Heart right ventricle (tissue), 16 donors: ENCODE data around the gene FBL. TPM values are rescaled to one million over a fixed set of nuclear protein-coding genes. Genes with fewer than 3 reads are reported as not detected.

ENCODE experiments used
- ATAC-seq, 8 donors: fragments of 200-7000 bp; cut with Tn5 transposase; one replicate each; pipeline ENCODE4 v1.9.1; 2020; ENCODE audit warnings: mild to moderate bottlenecking in 8 of 8, moderate library complexity in 8 of 8, moderate number of reproducible peaks in 1 of 8
- DNase-seq, 2 donors: peaks; one replicate each; pipeline ENCODE4 v3.0.0-alpha.2; 2020
- H3K27ac ChIP-seq, 10 donors: fragments of 200-600 bp; sonication (generic) in 2 of 10; one replicate each; pipeline versions ENCODE4 v1.5.0 to v1.8.0; 2020 to 2022; ENCODE audit warnings: mild to moderate bottlenecking in 3 of 10
- H3K27me3 ChIP-seq, 7 donors: fragments of 200-600 bp; one replicate each; pipeline ENCODE4 v1.8.0; 2021 to 2022; ENCODE audit warnings: mild to moderate bottlenecking in 2 of 7
- H3K36me3 ChIP-seq, 9 donors: fragments of 200-600 bp; sonication (generic) in 1 of 9; one replicate each; pipeline versions ENCODE4 v1.5.0 to v1.8.0; 2020 to 2022; ENCODE audit warnings: mild to moderate bottlenecking in 2 of 9
- H3K4me1 ChIP-seq, 9 donors: fragments of 200-600 bp; sonication (generic) in 1 of 9; one replicate each; pipeline versions ENCODE4 v1.5.0 to v1.8.0; 2020 to 2022; ENCODE audit warnings: mild to moderate bottlenecking in 4 of 9
- H3K4me3 ChIP-seq, 10 donors: fragments of 200-600 bp; sonication (generic) in 2 of 10; one replicate each; pipeline versions ENCODE4 v1.5.0 to v1.8.0; 2020 to 2022; ENCODE audit warnings: mild to moderate bottlenecking in 7 of 10, moderate library complexity in 2 of 10
- H3K9me3 ChIP-seq, 11 donors: fragments of 200-600 bp in 10 of 11; sonication (generic) in 2 of 11; one replicate each; pipeline versions ENCODE4 v1.5.0 to v1.8.0; 2013 to 2022; ENCODE audit warnings: mild to moderate bottlenecking in 2 of 11, control low read depth in 1 of 11, moderate library complexity in 1 of 11
- CTCF ChIP-seq, 9 donors: fragments of 200-600 bp; sonication (generic) in 2 of 9; IDR thresholded peaks; one replicate each; pipeline versions ENCODE4 v1.5.0 to v1.8.0; 2021 to 2022; ENCODE audit warnings: antibody characterized with exemption in 9 of 9, mild to moderate bottlenecking in 5 of 9, moderate library complexity in 1 of 9
- WGBS, 2 donors: extraction: QIAGEN DNeasy Blood & Tissue Kit; methylation state at CpG; one replicate each; pipeline ENCODE4 v1.1.7; 2013; ENCODE audit warnings: inconsistent platforms in 1 of 2; 5-methylcytosine and 5-hydroxymethylcytosine counted together
- intact Hi-C, 10 donors: fragments of 100-400 bp; cut with DNase I; formaldehyde crosslinking; loops; one replicate each; pipeline versions ENCODE4 v1.11.1 to v1.14.2; 2022
- polyA plus RNA-seq, 2 donors: library from polyadenylated mRNA; stranded (reverse); fragments of 200-250 nt; gene quantifications; one replicate each; pipeline ENCODE4 v1.2.3, GENCODE V29; 2013
- total RNA-seq, 10 donors: library from RNA; stranded (reverse); fragmentation: NEBNext Ultra II Directional in 3 of 10; extraction: Animal tissue kit (Norgen Biotek cat#: 25700) in 3 of 10; gene quantifications; one replicate each; pipeline versions ENCODE4 v1.2.1 to v1.2.4, GENCODE V29; 2021 to 2023
- donor health status: Arrhythmogenic right ventricular cardiomyopathy.
- donor health status: ischemic (EF 13 %, LVEDD 7.1; RV severe dilation, severe dysfunction).
- donor health status: healthy with polysubstance abuse.
- donor health status: DM: no; HTN: yes; CAD: no.
- donor health status: DM: no; HTN: no; CAD: no.
- donor health status: ischemic (EF 25% LVEDD 6.9; RV normal size, moderate dysfunction).
- donor health status: ischemic (EF 25% LVEDD 5.7; RV mildly dilated, moderate dysfunction).
- donor health status: healthy.
- donor health status: DM: yes; HTN: yes; CAD: no.
- donor health status: Ischemic cardiomyopathy.
- donor health status: ischemic (EF 35%, LVEDD 5.7; RV mildly dilated, moderate dysfunction).
- donor health status: nonischemic (EF 11% LVEDD 7.7; RV severe dilation, severe dysfunction).
- donor health status: DM: yes; HTN: yes; CAD: no.
- donor health status: PGD.
- donor health status: ischemic (EF 29% LVEDD 5.4; RV normal size, mild dysfunction).
- donor health status: nonischemic (EF 23%, LVEDD 6.1; RV moderate dilation, normal function).

Gene FBL
- total and polyA plus RNA-seq, 12 donors: 52.7 to 192 (median 73.9) TPM

GRCh38 chr19:39807846-39808364 is 38.3 kb downstream of the FBL start:
- WGBS, 2 donors: 75 to 79% methylated on average over 5 of the region's 5 CpGs
- Histone ChIP-seq H3K27ac (no peak overlapping the region), H3K27me3 (peaks cover 0 to 9% (median 0%) of the 10 kb centered on the region in 7 donors), H3K9me3 (peaks cover 0 to 8% (median 0%) of the 10 kb centered on the region in 11 donors), H3K36me3 (no peaks in the 10 kb centered on the region), H3K4me3 (no peak overlapping the region), H3K4me1 (peaks cover 0 to 3% (median 0%) of the 10 kb centered on the region in 9 donors)
- no peak for ATAC-seq
- no peak for TF ChIP-seq CTCF (IDR thresholded peaks at IDR 0.05)
- intact Hi-C loops: no loop called here
- no peak for DNase-seq

- Histone ChIP-seq H3K27ac (no peak overlapping the region), H3K4me1 (peaks cover 0 to 3% (median 0%) of the 10 kb centered on the region in 9 donors), H3K4me3 (no peak overlapping the region), H3K36me3 (no peaks in the 10 kb centered on the region), H3K27me3 (peaks cover 0 to 25% (median 4%) of the 10 kb centered on the region in 7 donors), H3K9me3 (peaks cover 0 to 8% (median 0%) of the 10 kb centered on the region in 11 donors)
- intact Hi-C loops: no loop called here
- peak in 1 of 8 donors; percentile 44 for ATAC-seq
- TF ChIP-seq CTCF (IDR thresholded peaks at IDR 0.05): no peak
- 10 to 20% methylated on average over 5 of the region's 5 CpGs for WGBS, 2 donors
- DNase-seq: no peak
Observed at GRCh38 chr19:39805104-39805503, 41.1 kb downstream of the FBL start.

GRCh38 chr19:39802958-39803357 is 43.2 kb downstream of the FBL start:
- peaks cover 0 to 5% (median 0%) of the 10 kb centered on the region in 11 donors for H3K9me3 ChIP-seq
- no peaks in the 10 kb centered on the region for H3K36me3 ChIP-seq
- no peak overlapping the region for H3K27ac ChIP-seq
- no peak for TF ChIP-seq CTCF (IDR thresholded peaks at IDR 0.05)
- intact Hi-C loops: no loop called here
- peaks cover 0 to 3% (median 0%) of the 10 kb centered on the region in 9 donors for H3K4me1 ChIP-seq
- H3K27me3 ChIP-seq: peaks cover 0 to 27% (median 4%) of the 10 kb centered on the region in 7 donors
- H3K4me3 ChIP-seq: no peak overlapping the region
- WGBS, 2 donors: 26 to 41% methylated on average over 4 of the region's 4 CpGs
- no peak for DNase-seq
- no peak for ATAC-seq

GRCh38 chr19:39797083-39797482 is 49.1 kb downstream of the FBL start:
- Histone ChIP-seq H3K4me1 (no peaks in the 10 kb centered on the region), H3K4me3 (no peak overlapping the region), H3K27ac (no peak overlapping the region), H3K36me3 (no peaks in the 10 kb centered on the region), H3K27me3 (peaks cover 0 to 25% (median under 1%) of the 10 kb centered on the region in 7 donors), H3K9me3 (peaks cover 0 to 5% (median 0%) of the 10 kb centered on the region in 11 donors)
- no peak for TF ChIP-seq CTCF (IDR thresholded peaks at IDR 0.05)
- DNase-seq (no peak), ATAC-seq (no peak)
- 45% methylated on average over 2 of the region's 2 CpGs for WGBS, 2 donors
- intact Hi-C loops: loop anchor here in 2 of 10 donors (10.0 kb wide), 2 partner anchors 168 to 428 kb away; partner anchors contain the start of gene CCNP (in 1 of the 2)
